Loucy (cell line): Measurements from ENCODE around the gene ABCC8.

Experiments
- H2AFZ ChIP-seq: fragments of 200-600 bp; sonication (generic); 2 replicates; pipeline ENCODE4 v1.6.0; 2016; ENCODE audit warnings: antibody characterized with exemption, mild to moderate bottlenecking, low read length, moderate library complexity
- H3F3A ChIP-seq: fragments of 200-600 bp; 2 replicates; pipeline ENCODE4 v1.6.0; 2016; ENCODE audit warnings: antibody characterized with exemption, low read depth, mild to moderate bottlenecking
- H3K27me3 ChIP-seq: fragments of 200-600 bp; sonication (generic); 2 replicates; pipeline ENCODE4 v1.6.1; 2014; ENCODE audit warnings: low read length, mild to moderate bottlenecking; ENCODE audit not compliant: insufficient read depth, poor library complexity, severe bottlenecking
- H3K36me3 ChIP-seq: fragments of 200-600 bp; sonication (generic); 2 replicates; pipeline ENCODE4 v1.6.1; 2016; ENCODE audit warnings: low read length; ENCODE audit not compliant: insufficient read depth
- H3K4me1 ChIP-seq: fragments of 200-600 bp; sonication (generic); 2 replicates; pipeline ENCODE4 v1.5.1; 2014; ENCODE audit warnings: low read length, mild to moderate bottlenecking; ENCODE audit not compliant: insufficient read depth, poor library complexity, severe bottlenecking
- H3K4me2 ChIP-seq: fragments of 200-600 bp; sonication (generic); 2 replicates; pipeline ENCODE4 v1.6.0; 2014; ENCODE audit warnings: antibody characterized with exemption, low read length, low read depth, mild to moderate bottlenecking; ENCODE audit not compliant: poor library complexity, severe bottlenecking
- H3K4me3 ChIP-seq: fragments of 200-600 bp; sonication (generic); 2 replicates; pipeline ENCODE4 v1.5.1; 2014; ENCODE audit warnings: low read length, mild to moderate bottlenecking, mixed read lengths; ENCODE audit not compliant: poor library complexity, severe bottlenecking
- H3K79me2 ChIP-seq: fragments of 200-600 bp; sonication (generic); 2 replicates; pipeline ENCODE4 v1.6.1; 2014; ENCODE audit warnings: low read length; ENCODE audit not compliant: insufficient read depth
- H3K9ac ChIP-seq: fragments of 200-600 bp; sonication (generic); 2 replicates; pipeline ENCODE4 v1.6.0; 2014; ENCODE audit warnings: mild to moderate bottlenecking, low read depth, low read length, moderate library complexity; ENCODE audit not compliant: poor library complexity, severe bottlenecking
- H3K9me2 ChIP-seq: fragments of 200-600 bp; sonication (generic); replicated peaks from 2 replicates; pipeline ENCODE4 v1.6.1; 2016; ENCODE audit warnings: low read depth, low read length, mixed read lengths
- H3K9me3 ChIP-seq: fragments of 200-600 bp; sonication (generic); 2 replicates; pipeline ENCODE4 v1.6.1; 2014; ENCODE audit warnings: mild to moderate bottlenecking, antibody characterized with exemption, low read length, low read depth; ENCODE audit not compliant: insufficient read depth
- H4K20me1 ChIP-seq: fragments of 200-600 bp; sonication (generic); 2 replicates; pipeline ENCODE4 v1.6.0; 2014; ENCODE audit warnings: antibody characterized with exemption, low read length, mild to moderate bottlenecking; ENCODE audit not compliant: insufficient read depth, poor library complexity, severe bottlenecking
- EZH2phosphoT487 ChIP-seq: fragments of 200-600 bp; IDR thresholded peaks from 2 replicates; pipeline ENCODE4 v1.6.1; 2018; ENCODE audit warnings: antibody characterized with exemption, mild to moderate bottlenecking, moderate library complexity, borderline replicate concordance
- TF ChIP-seq, protein P1 (sequence below): fragments of 200-600 bp; sonication (generic); conservative IDR thresholded peaks from 2 replicates; pipeline ENCODE4 v1.5.1; 2014; ENCODE audit warnings: mild to moderate bottlenecking, antibody characterized with exemption, low read length

Gene ABCC8

DNA sequence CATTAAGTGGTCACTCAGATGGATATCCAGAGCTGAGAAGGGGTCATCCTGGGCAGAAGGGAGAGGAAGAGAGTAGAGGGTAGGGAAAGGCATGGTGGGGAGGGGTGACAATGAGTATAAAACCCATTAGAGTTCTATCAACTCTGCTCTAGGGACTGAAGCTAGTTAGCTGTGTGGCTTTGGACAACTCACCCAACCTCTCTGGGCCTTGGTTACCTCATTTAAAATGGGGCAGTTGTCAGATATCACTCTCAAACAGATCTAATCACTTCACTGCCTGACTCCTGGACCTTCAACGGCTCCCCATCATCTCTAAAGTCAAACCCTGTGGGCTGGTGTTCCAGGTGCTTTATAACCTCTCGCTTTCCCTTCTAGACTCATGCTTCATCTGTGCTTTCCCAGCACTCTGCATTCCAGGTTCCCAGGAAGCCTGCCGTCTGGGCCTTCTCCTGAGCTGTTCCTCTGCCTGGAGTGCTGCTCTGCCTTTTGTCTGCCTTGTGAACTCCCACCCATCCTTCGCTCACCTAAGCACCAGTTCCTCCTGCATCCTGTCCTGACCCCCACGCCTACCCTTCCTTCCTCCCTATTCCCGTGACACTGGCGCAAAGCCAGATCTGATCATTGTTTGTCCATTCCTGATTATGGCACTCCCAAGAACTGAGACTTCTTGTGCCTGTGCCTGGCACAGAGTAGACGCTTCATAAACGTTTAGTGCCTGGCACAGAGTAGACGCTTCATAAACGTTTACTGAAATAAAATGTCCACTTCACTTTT is 65.9 kb downstream of the ABCC8 start:
- Histone ChIP-seq H3K9ac (no peak overlapping the region), H3F3A (no peaks in the 10 kb centered on the region), H4K20me1 (no peaks in the 10 kb centered on the region), H3K9me3 (no peaks in the 10 kb centered on the region), H3K4me1 (no peaks in the 10 kb centered on the region), H3K36me3 (no peaks in the 10 kb centered on the region), H2AFZ (no peak overlapping the region), H3K9me2 (no peaks in the 10 kb centered on the region), H3K79me2 (no peaks in the 10 kb centered on the region), H3K27me3 (no peaks in the 10 kb centered on the region), H3K4me3 (no peak overlapping the region), H3K4me2 (no peak overlapping the region)
- TF ChIP-seq EZH2phosphoT487: no peak
- TF ChIP-seq, protein P1, sequence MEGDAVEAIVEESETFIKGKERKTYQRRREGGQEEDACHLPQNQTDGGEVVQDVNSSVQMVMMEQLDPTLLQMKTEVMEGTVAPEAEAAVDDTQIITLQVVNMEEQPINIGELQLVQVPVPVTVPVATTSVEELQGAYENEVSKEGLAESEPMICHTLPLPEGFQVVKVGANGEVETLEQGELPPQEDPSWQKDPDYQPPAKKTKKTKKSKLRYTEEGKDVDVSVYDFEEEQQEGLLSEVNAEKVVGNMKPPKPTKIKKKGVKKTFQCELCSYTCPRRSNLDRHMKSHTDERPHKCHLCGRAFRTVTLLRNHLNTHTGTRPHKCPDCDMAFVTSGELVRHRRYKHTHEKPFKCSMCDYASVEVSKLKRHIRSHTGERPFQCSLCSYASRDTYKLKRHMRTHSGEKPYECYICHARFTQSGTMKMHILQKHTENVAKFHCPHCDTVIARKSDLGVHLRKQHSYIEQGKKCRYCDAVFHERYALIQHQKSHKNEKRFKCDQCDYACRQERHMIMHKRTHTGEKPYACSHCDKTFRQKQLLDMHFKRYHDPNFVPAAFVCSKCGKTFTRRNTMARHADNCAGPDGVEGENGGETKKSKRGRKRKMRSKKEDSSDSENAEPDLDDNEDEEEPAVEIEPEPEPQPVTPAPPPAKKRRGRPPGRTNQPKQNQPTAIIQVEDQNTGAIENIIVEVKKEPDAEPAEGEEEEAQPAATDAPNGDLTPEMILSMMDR: no peak

DNA sequence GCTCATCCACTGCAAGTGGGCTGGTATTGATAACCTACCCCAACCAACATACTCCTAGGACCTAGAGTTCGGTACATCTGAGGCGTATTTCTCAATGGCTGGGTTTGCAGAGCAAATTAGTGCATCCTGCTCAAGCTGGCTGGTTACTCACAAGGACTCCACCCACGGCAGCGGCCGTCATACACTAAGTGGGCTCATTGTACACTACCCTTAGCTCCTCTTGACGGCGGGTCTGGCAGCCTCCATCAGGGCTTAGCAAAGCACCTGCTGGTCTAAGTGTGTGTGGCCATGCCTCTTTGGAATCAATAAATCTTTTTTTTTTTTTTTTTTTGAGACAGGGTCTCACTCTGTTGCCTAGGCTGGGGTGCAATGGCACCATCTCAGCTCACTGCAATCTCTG is 68.0 kb downstream of the ABCC8 start:
- Histone ChIP-seq H4K20me1 (no peaks in the 10 kb centered on the region), H3K4me1 (no peaks in the 10 kb centered on the region), H3K4me3 (no peak overlapping the region), H3K79me2 (no peaks in the 10 kb centered on the region), H3K9me2 (no peaks in the 10 kb centered on the region), H3K36me3 (no peaks in the 10 kb centered on the region), H3K4me2 (no peak overlapping the region), H3F3A (no peaks in the 10 kb centered on the region), H3K9me3 (no peaks in the 10 kb centered on the region), H3K9ac (no peak overlapping the region), H3K27me3 (no peaks in the 10 kb centered on the region), H2AFZ (no peak overlapping the region)
- TF ChIP-seq EZH2phosphoT487: no peak
- TF ChIP-seq, protein P1: no peak

DNA sequence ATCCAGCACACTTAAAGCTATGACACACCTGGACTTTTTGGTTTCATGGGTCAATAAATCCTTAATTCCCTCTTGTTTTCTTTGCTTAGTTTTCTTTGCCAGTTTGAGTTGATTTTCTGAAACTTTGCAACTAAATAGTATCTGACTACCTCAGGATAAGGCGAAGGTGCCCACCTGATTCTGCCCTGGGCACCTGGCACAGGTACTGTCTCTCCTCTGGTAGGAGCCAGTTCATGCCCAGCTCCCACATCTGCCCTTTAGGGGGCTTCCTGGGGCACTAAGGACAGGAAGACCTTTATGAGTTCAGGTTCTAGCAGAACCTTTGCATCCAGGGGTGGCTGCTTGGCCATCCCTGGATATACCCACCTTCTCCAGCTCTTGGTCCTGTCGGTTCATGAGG is 68.6 kb downstream of the ABCC8 start:
- no peak for TF ChIP-seq EZH2phosphoT487
- TF ChIP-seq, protein P1: no peak
- no peak overlapping the region for H3K4me2 ChIP-seq
- H3K4me3 ChIP-seq: no peak overlapping the region

More for the DNA sequence above, 68.6 kb downstream of the ABCC8 start:
- Histone ChIP-seq H3K9ac (no peak overlapping the region), H3K36me3 (no peaks in the 10 kb centered on the region), H3F3A (no peaks in the 10 kb centered on the region), H3K9me2 (no peaks in the 10 kb centered on the region), H4K20me1 (no peaks in the 10 kb centered on the region), H3K27me3 (no peaks in the 10 kb centered on the region), H3K9me3 (no peaks in the 10 kb centered on the region), H3K4me1 (no peaks in the 10 kb centered on the region), H2AFZ (no peak overlapping the region), H3K79me2 (no peaks in the 10 kb centered on the region)
